GM18951 (cell line): ENCODE results near the gene CYFIP1.

ENCODE experiments used
- POLR2A ChIP-seq: IDR thresholded peaks from 4 replicates; pipeline ENCODE4 v1.6.1; 2011; ENCODE audit warnings: mild to moderate bottlenecking; ENCODE audit not compliant: insufficient read length, insufficient read depth; ENCODE audit errors: extremely low read depth
- in situ Hi-C: fragments of 300-500 bp; cut with MboI; formaldehyde crosslinking; loops from one replicate; pipeline ENCODE4 v1.12.0; 2022; ENCODE audit warnings: low sequenced_read_pairs, mixed read lengths, inconsistent platforms; ENCODE audit not compliant: unreplicated experiment

CYFIP1 gene

GRCh38 chr15:22939051-22939450 lies 41.1 kb downstream of the CYFIP1 start:
- in situ Hi-C loops, result no loop called here
- TF ChIP-seq POLR2A, result no peak

GRCh38 chr15:22936577-22937472 lies 43.3 kb downstream of the CYFIP1 start:
- in situ Hi-C loops, result no loop called here
- no peak for TF ChIP-seq POLR2A

- TF ChIP-seq POLR2A, result no peak
- in situ Hi-C loops, result no loop called here
These were observed 46.5 kb downstream of the CYFIP1 start for GRCh38 chr15:22933641-22934061.

- in situ Hi-C loops, result no loop called here
- no peak for TF ChIP-seq POLR2A
These were observed 48.2 kb downstream of the CYFIP1 start for GRCh38 chr15:22931784-22932536.

GRCh38 chr15:22930782-22931484 lies 49.2 kb downstream of the CYFIP1 start:
- in situ Hi-C loops, result no loop called here
- no peak for TF ChIP-seq POLR2A

- in situ Hi-C loops, result no loop called here
- TF ChIP-seq POLR2A, result no peak
These were observed 52.4 kb downstream of the CYFIP1 start for GRCh38 chr15:22927761-22928160.

- no peak for TF ChIP-seq POLR2A
- in situ Hi-C loops, result no loop called here
These were observed 54.3 kb downstream of the CYFIP1 start for GRCh38 chr15:22925875-22926274.

- no peak for TF ChIP-seq POLR2A
- in situ Hi-C loops, result no loop called here
These were observed 58.2 kb downstream of the CYFIP1 start for GRCh38 chr15:22922003-22922402.

- TF ChIP-seq POLR2A, result no peak
- in situ Hi-C loops, result no loop called here
These were observed 61.0 kb downstream of the CYFIP1 start for GRCh38 chr15:22919171-22919570.

GRCh38 chr15:22918596-22919140 lies 61.5 kb downstream of the CYFIP1 start:
- no peak for TF ChIP-seq POLR2A

GRCh38 chr15:22918056-22918455 lies 62.1 kb downstream of the CYFIP1 start:
- TF ChIP-seq POLR2A, result no peak
- in situ Hi-C loops, result no loop called here

More at GRCh38 chr15:22918596-22919140, 61.5 kb downstream of the CYFIP1 start:
- in situ Hi-C loops, result no loop called here

GRCh38 chr15:22917556-22917955 lies 62.6 kb downstream of the CYFIP1 start:
- TF ChIP-seq POLR2A, result no peak
- in situ Hi-C loops, result no loop called here
